Fibroblast of upper back skin (primary cell): ENCODE results near the gene CELF3.
"Not testable (repeated sequence)": the region's sequence is repeated elsewhere in the genome, so short reads cannot be mapped to it uniquely, and the experiment has no call there.

ENCODE experiments used
- DNase-seq: peaks from one replicate; pipeline ENCODE4 v3.0.0-alpha.2; 2013

The CELF3 gene

GRCh38 chr1:151716771-151717631 is at the start of gene CELF3:
Gene CELF3, minus strand, starts transcription at chr1:151716803. Its CDS starts 783 bp downstream, at chr1:151716020.
- no peak for DNase-seq

- DNase-seq: no peak
Observed at GRCh38 chr1:151763990-151764389, 47.4 kb upstream of the CELF3 start.

GRCh38 chr1:151762941-151763921 is 46.6 kb upstream of the CELF3 start, which contains the start of gene MRPL9:
Gene MRPL9, minus strand, starts transcription at chr1:151763496. Its CDS starts 17 bp downstream, at chr1:151763479.
- peak; percentile 79 for DNase-seq

- DNase-seq: no peak
Observed at GRCh38 chr1:151760597-151761385, 44.2 kb upstream of the CELF3 start.

- DNase-seq: no peak
Observed at GRCh38 chr1:151759241-151759640, 42.6 kb upstream of the CELF3 start.

- no peak for DNase-seq
Observed at GRCh38 chr1:151756291-151756690, 39.7 kb upstream of the CELF3 start.

GRCh38 chr1:151741516-151741915 is 24.9 kb upstream of the CELF3 start:
- DNase-seq: no peak

GRCh38 chr1:151739590-151740355 is 23.2 kb upstream of the CELF3 start:
- DNase-seq: no peak

GRCh38 chr1:151737479-151737878 is 20.9 kb upstream of the CELF3 start:
- no peak for DNase-seq

- DNase-seq: no peak
Observed at GRCh38 chr1:151737026-151737425, 20.4 kb upstream of the CELF3 start.

- not testable (repeated sequence) for DNase-seq
Observed at GRCh38 chr1:151733995-151734394, 17.4 kb upstream of the CELF3 start.

- DNase-seq: no peak
Observed at GRCh38 chr1:151733126-151733525, 16.5 kb upstream of the CELF3 start.

- no peak for DNase-seq
Observed at GRCh38 chr1:151729966-151730291, 13.3 kb upstream of the CELF3 start.

GRCh38 chr1:151729157-151729965 is 12.8 kb upstream of the CELF3 start:
- DNase-seq: no peak

- peak; percentile 70 for DNase-seq
Observed at GRCh38 chr1:151728151-151729054, 11.8 kb upstream of the CELF3 start.

GRCh38 chr1:151723726-151724370 is 7.2 kb upstream of the CELF3 start:
- DNase-seq: no peak

- DNase-seq: peak; percentile 14
Observed at GRCh38 chr1:151721788-151722510, 5.3 kb upstream of the CELF3 start.

- DNase-seq: peak; percentile 7
Observed at GRCh38 chr1:151720974-151721787, 4.6 kb upstream of the CELF3 start, which contains the start of gene RIIAD1. Gene RIIAD1, plus strand, starts transcription at chr1:151721522. Its CDS starts 15 bp downstream, at chr1:151721537.
